RWPE1 (cell line): ENCODE data around the gene CD2.
"Not testable (repeated sequence)": the region's sequence is repeated elsewhere in the genome, so short reads cannot be mapped to it uniquely, and the experiment has no call there.

ENCODE experiments used
- CTCF ChIA-PET: fragments of 350-600 bp; sonication (Branson Sonifier 250); formaldehyde crosslinking; extraction: SDS; loops from one replicate; lab custom pipeline; 2021; lab: Yijun Ruan, JAX
- POLR2A ChIA-PET: fragments of 400-600 bp; formaldehyde crosslinking; extraction: SDS; loops from one replicate; lab custom pipeline; 2020; ENCODE audit warnings: antibody characterized with exemption; ENCODE audit not compliant: low non-redundant PET; lab: Yijun Ruan, JAX
- DNase-seq: peaks from one replicate; pipeline ENCODE4 v3.0.0; 2012; ENCODE audit warnings: low spot score
- H3K27ac ChIP-seq: fragments of 450-650 bp; 2 replicates; pipeline ENCODE4 v1.5.1; 2017
- CTCF ChIP-seq: fragments of 450-650 bp; conservative IDR thresholded peaks from 2 replicates; pipeline ENCODE4 v1.5.1; 2017; ENCODE audit warnings: low read depth, mild to moderate bottlenecking

Gene CD2

GRCh38 chr1:116755066-116755465 lies 836 bp downstream of the CD2 start:
- no peak for TF ChIP-seq CTCF
- DNase-seq, result no peak
- CTCF ChIA-PET, result interaction anchor here (0.6 to 1.2 kb wide), 2 partner anchors 8 to 762 kb away, joined by 3 read pairs; no protein-coding TSS in a partner anchor
- POLR2A ChIA-PET, result no interaction called here
- no peak overlapping the region for H3K27ac ChIP-seq

GRCh38 chr1:116755681-116756080 lies 1.5 kb downstream of the CD2 start:
- ChIA-PET POLR2A (no interaction called here), CTCF (interaction anchor here (0.6 kb wide), 2 partner anchors 608 to 694 kb away, joined by 3 to 4 read pairs; no protein-coding TSS in a partner anchor)
- H3K27ac ChIP-seq, result no peak overlapping the region
- no peak for DNase-seq
- no peak for TF ChIP-seq CTCF

GRCh38 chr1:116756092-116756491 lies 1.9 kb downstream of the CD2 start:
- H3K27ac ChIP-seq, DNase-seq, POLR2A ChIA-PET: not testable (repeated sequence)
- CTCF ChIA-PET, result interaction anchor here (0.6 kb wide), 2 partner anchors 608 to 693 kb away, joined by 3 to 4 read pairs; no protein-coding TSS in a partner anchor

GRCh38 chr1:116758456-116758815 lies 4.2 kb downstream of the CD2 start:
- DNase-seq, H3K27ac ChIP-seq, POLR2A ChIA-PET, CTCF ChIA-PET: not testable (repeated sequence)

- ChIA-PET CTCF (interaction anchor here (0.6 to 0.8 kb wide), 2 partner anchors 121 to 375 kb away, joined by 3 to 4 read pairs; no protein-coding TSS in a partner anchor), POLR2A (no interaction called here)
- no peak for DNase-seq
- TF ChIP-seq CTCF, result no peak
- no peak overlapping the region for H3K27ac ChIP-seq
These were observed 5.4 kb downstream of the CD2 start for GRCh38 chr1:116759636-116760035.

GRCh38 chr1:116760487-116760886 lies 6.3 kb downstream of the CD2 start:
- POLR2A ChIA-PET, result no interaction called here
- H3K27ac ChIP-seq, result no peak overlapping the region
- no peak for TF ChIP-seq CTCF
- CTCF ChIA-PET, result no interaction called here
- no peak for DNase-seq

- TF ChIP-seq CTCF, result no peak
- ChIA-PET POLR2A (no interaction called here), CTCF (no interaction called here)
- no peak for DNase-seq
- no peak overlapping the region for H3K27ac ChIP-seq
These were observed 6.9 kb downstream of the CD2 start for GRCh38 chr1:116760996-116761665.
